ENCODE results near the gene SLC1A2. TPM values are rescaled to one million over a fixed set of nuclear protein-coding genes. Genes with fewer than 3 reads are reported as not detected.
A peak's percentile ranks its signal among the peaks of the same experiment; 100 is the strongest.

SLC1A2 gene
- total and polyA plus RNA-seq, 2 of the 4 experiments (the other 2 are of a cell fraction), result 0.15 to 0.54 TPM

GRCh38 chr11:35390737-35391682 lies 28.3 kb downstream of the SLC1A2 start (continued):
- no peak for TF ChIP-seq MAZ (IDR thresholded peaks at IDR 0.05; ENCODE audit: borderline replicate concordance, low read depth, low read length)
- no peak; the same call in 1 of the 2 replicates for TF ChIP-seq NFE2L2 (IDR thresholded peaks at IDR 0.05; ENCODE audit: low read depth, low read length)
- TF ChIP-seq FOS (IDR thresholded peaks at IDR 0.05; ENCODE audit: low read depth, low read length), result peak; percentile 93
- TF ChIP-seq POLR2A (IDR thresholded peaks at IDR 0.05; ENCODE audit: low read depth, low read length), result no peak

All from IMR-90 (cell line).